NOMO-1 (cell line): Measurements from ENCODE around the gene TMOD1.

ENCODE experiments used
- DNase-seq, 2 experiments: peaks; one replicate each; lab custom pipeline; 2025; ENCODE audit not compliant: unreplicated experiment in 2 of 2; lab: John Stamatoyannopoulos, UW

Gene TMOD1

GRCh38 chr9:97545486-97545885 lies 44.0 kb downstream of the TMOD1 start:
- DNase-seq, result no peak

GRCh38 chr9:97547098-97547829 lies 45.8 kb downstream of the TMOD1 start:
- no peak for DNase-seq

GRCh38 chr9:97548379-97548778 lies 46.9 kb downstream of the TMOD1 start:
- no peak for DNase-seq

- no peak for DNase-seq
These were observed 47.5 kb downstream of the TMOD1 start for GRCh38 chr9:97548819-97549540.

GRCh38 chr9:97550386-97550785 lies 48.9 kb downstream of the TMOD1 start:
- no peak for DNase-seq

- DNase-seq, result no peak
These were observed 49.8 kb downstream of the TMOD1 start for GRCh38 chr9:97551308-97551707.

GRCh38 chr9:97553141-97553540 lies 51.7 kb downstream of the TMOD1 start:
- DNase-seq, result no peak

GRCh38 chr9:97553841-97554240 lies 52.4 kb downstream of the TMOD1 start:
- DNase-seq, result no peak

GRCh38 chr9:97554566-97555075 lies 53.2 kb downstream of the TMOD1 start:
- DNase-seq, result no peak

GRCh38 chr9:97555164-97555563 lies 53.7 kb downstream of the TMOD1 start:
- DNase-seq, result no peak

- no peak for DNase-seq
These were observed 54.7 kb downstream of the TMOD1 start for GRCh38 chr9:97556036-97556720.

GRCh38 chr9:97556721-97557605 lies 55.5 kb downstream of the TMOD1 start:
- DNase-seq, result no peak

GRCh38 chr9:97557606-97558095 lies 56.2 kb downstream of the TMOD1 start:
- DNase-seq, result peak; percentile 26 to 56

- DNase-seq, result no peak
These were observed 57.2 kb downstream of the TMOD1 start for GRCh38 chr9:97558701-97559101.

GRCh38 chr9:97559111-97559514 lies 57.6 kb downstream of the TMOD1 start:
- DNase-seq, result no peak

GRCh38 chr9:97560154-97560553 lies 58.7 kb downstream of the TMOD1 start:
- no peak for DNase-seq

- no peak for DNase-seq
These were observed 59.4 kb downstream of the TMOD1 start for GRCh38 chr9:97560851-97561250.

- DNase-seq, result no peak
These were observed 60.0 kb downstream of the TMOD1 start for GRCh38 chr9:97561501-97561900.

- no peak for DNase-seq
These were observed 61.1 kb downstream of the TMOD1 start for GRCh38 chr9:97562542-97562941.

GRCh38 chr9:97563458-97564135 lies 62.1 kb downstream of the TMOD1 start:
- DNase-seq, result no peak
